Measurements from ENCODE around the gene IRF6. TPM values are rescaled to one million over a fixed set of nuclear protein-coding genes. Genes with fewer than 3 reads are reported as not detected.

Gene IRF6
- polyA plus RNA-seq, 1 of the 3 experiments (the other 2 are of a cell fraction), result 0.94 TPM

DNA sequence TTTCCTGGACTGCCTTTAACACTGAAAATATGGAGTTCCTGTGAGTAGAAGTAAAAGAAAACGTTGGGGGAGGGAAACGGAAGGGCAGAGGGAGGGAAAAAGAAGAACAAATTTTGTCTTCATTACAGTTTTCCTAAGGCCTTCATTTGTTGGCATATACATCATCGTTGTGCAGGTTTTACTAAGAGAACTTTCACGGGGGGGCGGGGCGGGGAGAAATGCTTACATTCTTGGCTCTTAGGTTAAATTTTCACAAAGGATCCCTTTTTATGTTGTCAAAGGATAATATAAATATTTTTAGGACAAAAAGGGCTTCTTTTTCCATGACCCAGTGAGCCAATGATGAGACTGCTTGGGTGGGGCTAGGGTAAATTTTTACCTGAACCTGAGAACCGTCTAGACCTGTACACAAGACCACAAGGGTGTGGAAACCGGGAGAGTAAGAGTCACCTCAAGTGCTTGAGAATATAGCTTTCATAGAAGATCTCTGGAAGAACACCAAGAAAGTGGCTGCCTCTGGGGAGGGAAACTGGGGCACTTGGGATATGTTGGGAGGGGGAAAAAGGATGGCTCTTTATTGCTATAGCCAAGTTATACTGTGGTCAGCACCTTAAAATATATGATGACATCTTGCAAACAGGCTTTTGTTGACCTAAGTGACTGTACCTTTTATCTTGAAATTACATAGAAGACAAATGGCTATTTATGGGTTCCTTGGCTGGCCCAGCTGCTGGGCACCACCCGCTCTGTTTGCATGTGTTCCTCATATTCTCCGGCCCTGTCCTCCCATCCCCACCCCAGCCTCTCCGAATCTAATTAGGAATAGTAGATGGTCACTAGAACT is 19.9 kb upstream of the IRF6 start (continued):
- TF ChIP-seq, protein P1, sequence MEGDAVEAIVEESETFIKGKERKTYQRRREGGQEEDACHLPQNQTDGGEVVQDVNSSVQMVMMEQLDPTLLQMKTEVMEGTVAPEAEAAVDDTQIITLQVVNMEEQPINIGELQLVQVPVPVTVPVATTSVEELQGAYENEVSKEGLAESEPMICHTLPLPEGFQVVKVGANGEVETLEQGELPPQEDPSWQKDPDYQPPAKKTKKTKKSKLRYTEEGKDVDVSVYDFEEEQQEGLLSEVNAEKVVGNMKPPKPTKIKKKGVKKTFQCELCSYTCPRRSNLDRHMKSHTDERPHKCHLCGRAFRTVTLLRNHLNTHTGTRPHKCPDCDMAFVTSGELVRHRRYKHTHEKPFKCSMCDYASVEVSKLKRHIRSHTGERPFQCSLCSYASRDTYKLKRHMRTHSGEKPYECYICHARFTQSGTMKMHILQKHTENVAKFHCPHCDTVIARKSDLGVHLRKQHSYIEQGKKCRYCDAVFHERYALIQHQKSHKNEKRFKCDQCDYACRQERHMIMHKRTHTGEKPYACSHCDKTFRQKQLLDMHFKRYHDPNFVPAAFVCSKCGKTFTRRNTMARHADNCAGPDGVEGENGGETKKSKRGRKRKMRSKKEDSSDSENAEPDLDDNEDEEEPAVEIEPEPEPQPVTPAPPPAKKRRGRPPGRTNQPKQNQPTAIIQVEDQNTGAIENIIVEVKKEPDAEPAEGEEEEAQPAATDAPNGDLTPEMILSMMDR (IDR thresholded peaks at IDR 0.05), result no peak
- TF ChIP-seq FOXM1 (IDR thresholded peaks at IDR 0.05; ENCODE audit: low read depth), result no peak
- no peak for TF ChIP-seq TEAD4 (IDR thresholded peaks at IDR 0.05; ENCODE audit: borderline replicate concordance, insufficient read depth)
- TF ChIP-seq, protein P2, sequence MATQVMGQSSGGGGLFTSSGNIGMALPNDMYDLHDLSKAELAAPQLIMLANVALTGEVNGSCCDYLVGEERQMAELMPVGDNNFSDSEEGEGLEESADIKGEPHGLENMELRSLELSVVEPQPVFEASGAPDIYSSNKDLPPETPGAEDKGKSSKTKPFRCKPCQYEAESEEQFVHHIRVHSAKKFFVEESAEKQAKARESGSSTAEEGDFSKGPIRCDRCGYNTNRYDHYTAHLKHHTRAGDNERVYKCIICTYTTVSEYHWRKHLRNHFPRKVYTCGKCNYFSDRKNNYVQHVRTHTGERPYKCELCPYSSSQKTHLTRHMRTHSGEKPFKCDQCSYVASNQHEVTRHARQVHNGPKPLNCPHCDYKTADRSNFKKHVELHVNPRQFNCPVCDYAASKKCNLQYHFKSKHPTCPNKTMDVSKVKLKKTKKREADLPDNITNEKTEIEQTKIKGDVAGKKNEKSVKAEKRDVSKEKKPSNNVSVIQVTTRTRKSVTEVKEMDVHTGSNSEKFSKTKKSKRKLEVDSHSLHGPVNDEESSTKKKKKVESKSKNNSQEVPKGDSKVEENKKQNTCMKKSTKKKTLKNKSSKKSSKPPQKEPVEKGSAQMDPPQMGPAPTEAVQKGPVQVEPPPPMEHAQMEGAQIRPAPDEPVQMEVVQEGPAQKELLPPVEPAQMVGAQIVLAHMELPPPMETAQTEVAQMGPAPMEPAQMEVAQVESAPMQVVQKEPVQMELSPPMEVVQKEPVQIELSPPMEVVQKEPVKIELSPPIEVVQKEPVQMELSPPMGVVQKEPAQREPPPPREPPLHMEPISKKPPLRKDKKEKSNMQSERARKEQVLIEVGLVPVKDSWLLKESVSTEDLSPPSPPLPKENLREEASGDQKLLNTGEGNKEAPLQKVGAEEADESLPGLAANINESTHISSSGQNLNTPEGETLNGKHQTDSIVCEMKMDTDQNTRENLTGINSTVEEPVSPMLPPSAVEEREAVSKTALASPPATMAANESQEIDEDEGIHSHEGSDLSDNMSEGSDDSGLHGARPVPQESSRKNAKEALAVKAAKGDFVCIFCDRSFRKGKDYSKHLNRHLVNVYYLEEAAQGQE (IDR thresholded peaks at IDR 0.05; ENCODE audit: low read depth, low read length), result no peak
- no peak for TF ChIP-seq FOXJ3 (CRISPR knock-in tag; IDR thresholded peaks at IDR 0.05)
- TF ChIP-seq POLR2AphosphoS5 (IDR thresholded peaks at IDR 0.05; ENCODE audit: low read depth, low read length), result no peak
- TF ChIP-seq RAD21 (IDR thresholded peaks at IDR 0.05; ENCODE audit: low read length), result no peak
- no peak for TF ChIP-seq MEF2A (IDR thresholded peaks at IDR 0.05; ENCODE audit: borderline replicate concordance, low read depth)
- no peak for TF ChIP-seq NFIC (IDR thresholded peaks at IDR 0.05; ENCODE audit: borderline replicate concordance)

DNA sequence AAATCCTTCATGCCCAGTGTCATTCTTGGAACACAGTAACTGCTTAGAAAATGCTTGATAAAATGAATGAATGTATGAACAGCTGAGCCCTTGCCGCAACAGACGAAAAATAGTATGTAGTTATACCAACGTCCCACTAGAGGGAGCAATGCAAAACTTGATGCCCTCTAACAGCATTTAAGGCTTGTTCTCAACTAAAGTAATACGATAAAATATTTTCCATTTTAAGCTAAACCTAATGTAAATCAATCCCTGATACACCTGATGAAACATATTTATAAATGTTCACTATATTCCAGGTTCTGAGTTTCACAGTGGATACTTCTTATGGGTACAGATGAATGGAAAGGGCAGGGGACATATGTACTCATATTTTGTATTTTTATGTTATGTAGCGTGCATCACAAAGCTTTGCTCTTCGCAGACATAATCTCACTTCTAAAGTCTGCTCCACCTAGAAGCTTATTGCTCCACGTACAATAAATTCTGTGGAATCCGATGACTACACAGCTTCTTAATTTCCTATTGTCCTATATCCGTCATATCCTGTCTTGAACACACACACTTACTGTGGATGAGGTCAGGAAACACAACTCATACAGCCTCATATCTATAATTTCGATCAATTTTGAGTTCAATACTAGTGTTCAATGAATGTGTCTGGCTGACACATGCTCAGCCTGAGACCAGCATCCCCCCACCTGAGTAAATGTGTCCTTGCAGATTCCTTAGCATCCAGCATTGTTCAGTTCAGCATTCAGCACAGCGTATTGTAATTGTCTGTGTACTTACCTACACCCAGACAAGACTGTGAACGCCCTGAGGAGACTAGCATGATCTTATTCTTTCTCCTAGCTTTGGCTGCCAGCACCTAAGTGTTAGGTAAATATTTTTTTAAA is 17.4 kb upstream of the IRF6 start:
- Histone ChIP-seq H3K27me3 (ENCODE audit: insufficient read depth) (no peaks in the 10 kb centered on the region), H3K9me2 (no peaks in the 10 kb centered on the region), H4K20me1 (ENCODE audit: insufficient read depth) (no peaks in the 10 kb centered on the region), H2AFZ (ENCODE audit: low read depth) (peak overlapping the region; percentile 29), H3K79me2 (ENCODE audit: insufficient read depth) (peaks cover 5% of the 10 kb centered on the region; the same call in 1 of the 2 replicates), H3K36me3 (replicated peaks in 1 of 2; ENCODE audit: control insufficient read depth in 1 of 2, insufficient read depth in 2 of 2, low read length in 1 of 2) (no peaks in the 10 kb centered on the region), H3K4me1 (ENCODE audit: control insufficient read depth in 1 of 2, insufficient read depth in 2 of 2, low read depth in 1 of 2, low read length in 1 of 2) (peaks cover 3 to 9% of the 10 kb centered on the region in 2 experiments; a peak in 2 of 4 replicates), H3K27ac (ENCODE audit: low read depth in 2 of 2, low read length in 1 of 2) (peak overlapping the region; percentile 77 to 96), H3F3A (replicated peaks; ENCODE audit: insufficient read depth) (peaks cover 40% of the 10 kb centered on the region), H3K9me3 (no peaks in the 10 kb centered on the region), H3K4me3 (ENCODE audit: low read depth in 2 of 2, low read length in 1 of 2) (0 out of 4 replicates have a peak overlapping the region, but pooled peaks of 1 of the 2 experiments have one; percentile 2), H3K9ac (peak overlapping the region; percentile 78), H3K4me2 (peak overlapping the region; percentile 36)
- POLR2A ChIA-PET, result interaction anchor here (0.9 kb wide), 1 partner anchor 39 kb away, joined by 4 read pairs; the partner anchor contains the start of gene C1orf74
- peak; percentile 47 for DNase-seq
- WGBS (ENCODE audit: low lambda C conversion rate), result 22% methylated on average over 12 of the region's 12 CpGs
- CTCF ChIA-PET, result interaction anchor here (0.5 to 4.1 kb wide), 50 partner anchors 9 to 724 kb away, joined by 3 to 78 read pairs (median 4); partner anchors contain the start of genes C1orf74, IRF6 and LAMB3
- peak; percentile 52; the same call in 1 of the 2 replicates for TF ChIP-seq TEAD4 (IDR thresholded peaks at IDR 0.05; ENCODE audit: borderline replicate concordance, insufficient read depth)
- TF ChIP-seq RCOR1 (IDR thresholded peaks at IDR 0.05; ENCODE audit: low read length), result 0 out of 2 replicates have a peak, but pooled peaks have one; percentile 21
- TF ChIP-seq TAF1 (IDR thresholded peaks at IDR 0.05; ENCODE audit: borderline replicate concordance, low read depth, low read length), result no peak
- TF ChIP-seq RFX5 (IDR thresholded peaks at IDR 0.05; ENCODE audit: low read length), result no peak
- TF ChIP-seq GATA2 (CRISPR knock-in tag; IDR thresholded peaks at IDR 0.05), result no peak
- TF ChIP-seq, protein P3, sequence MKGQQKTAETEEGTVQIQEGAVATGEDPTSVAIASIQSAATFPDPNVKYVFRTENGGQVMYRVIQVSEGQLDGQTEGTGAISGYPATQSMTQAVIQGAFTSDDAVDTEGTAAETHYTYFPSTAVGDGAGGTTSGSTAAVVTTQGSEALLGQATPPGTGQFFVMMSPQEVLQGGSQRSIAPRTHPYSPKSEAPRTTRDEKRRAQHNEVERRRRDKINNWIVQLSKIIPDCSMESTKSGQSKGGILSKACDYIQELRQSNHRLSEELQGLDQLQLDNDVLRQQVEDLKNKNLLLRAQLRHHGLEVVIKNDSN (IDR thresholded peaks at IDR 0.05; ENCODE audit: borderline replicate concordance, low read depth), result no peak
- TF ChIP-seq RAD21 (IDR thresholded peaks at IDR 0.05; ENCODE audit: low read length), result peak; percentile 55
- TF ChIP-seq, protein P4, sequence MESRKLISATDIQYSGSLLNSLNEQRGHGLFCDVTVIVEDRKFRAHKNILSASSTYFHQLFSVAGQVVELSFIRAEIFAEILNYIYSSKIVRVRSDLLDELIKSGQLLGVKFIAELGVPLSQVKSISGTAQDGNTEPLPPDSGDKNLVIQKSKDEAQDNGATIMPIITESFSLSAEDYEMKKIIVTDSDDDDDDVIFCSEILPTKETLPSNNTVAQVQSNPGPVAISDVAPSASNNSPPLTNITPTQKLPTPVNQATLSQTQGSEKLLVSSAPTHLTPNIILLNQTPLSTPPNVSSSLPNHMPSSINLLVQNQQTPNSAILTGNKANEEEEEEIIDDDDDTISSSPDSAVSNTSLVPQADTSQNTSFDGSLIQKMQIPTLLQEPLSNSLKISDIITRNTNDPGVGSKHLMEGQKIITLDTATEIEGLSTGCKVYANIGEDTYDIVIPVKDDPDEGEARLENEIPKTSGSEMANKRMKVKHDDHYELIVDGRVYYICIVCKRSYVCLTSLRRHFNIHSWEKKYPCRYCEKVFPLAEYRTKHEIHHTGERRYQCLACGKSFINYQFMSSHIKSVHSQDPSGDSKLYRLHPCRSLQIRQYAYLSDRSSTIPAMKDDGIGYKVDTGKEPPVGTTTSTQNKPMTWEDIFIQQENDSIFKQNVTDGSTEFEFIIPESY (IDR thresholded peaks at IDR 0.05; ENCODE audit: borderline replicate concordance, low read depth), result no peak
- peak in 1 of 2 experiments; percentile 47; a peak in 2 of 4 replicates for TF ChIP-seq EP300 (IDR thresholded peaks at IDR 0.05; ENCODE audit: borderline replicate concordance in 1 of 2, low read depth in 1 of 2, low read length in 1 of 2)
- TF ChIP-seq ELF1 (IDR thresholded peaks at IDR 0.05), result no peak
- peak; percentile 87 for TF ChIP-seq TCF12 (IDR thresholded peaks at IDR 0.05)
- TF ChIP-seq POLR2AphosphoS5 (IDR thresholded peaks at IDR 0.05; ENCODE audit: low read depth, low read length), result no peak
